Neuronal stem cell (in vitro differentiated cells): Measurements from ENCODE around the gene FGFRL1.

ENCODE experiments used
- DNase-seq: peaks from one replicate; pipeline ENCODE4 v3.0.0-alpha.2; 2013; ENCODE audit warnings: low spot score
- H2AFZ ChIP-seq: one replicate; pipeline ENCODE4 v1.6.1; 2013; ENCODE audit warnings: mild to moderate bottlenecking, low read length, inconsistent platforms
- H2AK5ac ChIP-seq: 2 replicates; pipeline ENCODE4 v1.6.1; 2013; ENCODE audit warnings: low read depth, mild to moderate bottlenecking, inconsistent platforms, low read length, moderate library complexity, mixed read lengths
- H2BK120ac ChIP-seq: 2 replicates; pipeline ENCODE4 v1.6.1; 2013; ENCODE audit warnings: low read depth, mild to moderate bottlenecking, inconsistent platforms, low read length, moderate library complexity, mixed read lengths
- H2BK12ac ChIP-seq: one replicate; pipeline ENCODE4 v1.6.1; 2013; ENCODE audit warnings: low read length, inconsistent platforms
- H2BK15ac ChIP-seq: 2 replicates; pipeline ENCODE4 v1.6.1; 2013; ENCODE audit warnings: mild to moderate bottlenecking, low read length, inconsistent platforms, mixed read lengths
- H2BK5ac ChIP-seq: one replicate; pipeline ENCODE4 v1.6.1; 2013; ENCODE audit warnings: inconsistent platforms, mild to moderate bottlenecking, low read length, moderate library complexity
- H3K14ac ChIP-seq: one replicate; pipeline ENCODE4 v1.6.1; 2013; ENCODE audit warnings: low read length, inconsistent platforms
- H3K18ac ChIP-seq: 2 replicates; pipeline ENCODE4 v1.6.1; 2013; ENCODE audit warnings: low read length, inconsistent platforms
- H3K23ac ChIP-seq: 2 replicates; pipeline ENCODE4 v1.6.1; 2013; ENCODE audit warnings: low read depth, mild to moderate bottlenecking, mixed read lengths, low read length, inconsistent platforms; ENCODE audit not compliant: poor library complexity
- H3K27ac ChIP-seq: replicated peaks from 3 replicates; pipeline ENCODE4 v1.5.1; 2013; ENCODE audit warnings: low read length, inconsistent platforms
- H3K27me3 ChIP-seq, 3 experiments: 2 replicates each; pipeline ENCODE4 v1.6.1; 2013; ENCODE audit warnings: low read length in 3 of 3, mild to moderate bottlenecking in 2 of 3, inconsistent platforms in 1 of 3, low read depth in 1 of 3, mixed read lengths in 1 of 3, moderate library complexity in 1 of 3; ENCODE audit not compliant: control insufficient read depth in 3 of 3, insufficient read depth in 3 of 3
- H3K36me3 ChIP-seq, 2 donors: replicated peaks in 1 of 2; 2 replicates each; pipeline ENCODE4 v1.6.1; 2013; ENCODE audit warnings: low read length in 2 of 2; ENCODE audit not compliant: control insufficient read depth in 2 of 2, insufficient read depth in 2 of 2
- H3K4ac ChIP-seq: 2 replicates; pipeline ENCODE4 v1.6.1; 2013; ENCODE audit warnings: inconsistent platforms, mild to moderate bottlenecking, low read length, moderate library complexity
- H3K4me1 ChIP-seq, 2 donors: 1 replicate in 1 of 2; 2 replicates in 1 of 2; pipeline ENCODE4 v1.6.1; 2013; ENCODE audit warnings: low read length in 2 of 2, low read depth in 1 of 2; ENCODE audit not compliant: control insufficient read depth in 2 of 2, insufficient read depth in 1 of 2
- H3K4me2 ChIP-seq: one replicate; pipeline ENCODE4 v1.6.1; 2013; ENCODE audit warnings: mild to moderate bottlenecking, low read length, inconsistent platforms; ENCODE audit not compliant: insufficient read depth, poor library complexity, severe bottlenecking
- H3K4me3 ChIP-seq, 2 donors: 2 replicates each; pipeline ENCODE4 v1.5.1; 2013; ENCODE audit warnings: low read length in 2 of 2, mild to moderate bottlenecking in 2 of 2, inconsistent platforms in 1 of 2, moderate library complexity in 1 of 2
- H3K79me1 ChIP-seq: one replicate; pipeline ENCODE4 v1.6.1; 2013; ENCODE audit warnings: low read depth, mild to moderate bottlenecking, inconsistent platforms, low read length, moderate library complexity
- H3K9ac ChIP-seq: one replicate; pipeline ENCODE4 v1.6.1; 2013; ENCODE audit warnings: mild to moderate bottlenecking, low read depth, low read length, inconsistent platforms; ENCODE audit not compliant: poor library complexity
- H3K9me3 ChIP-seq, 2 donors: replicated peaks in 1 of 2; 2 replicates each; pipeline versions ENCODE3 to v1.6.1; 2013; ENCODE audit warnings: low read length in 2 of 2, mild to moderate bottlenecking in 2 of 2, inconsistent platforms in 1 of 2, low read depth in 1 of 2, mixed read lengths in 1 of 2, moderate library complexity in 1 of 2; ENCODE audit not compliant: control insufficient read depth in 2 of 2, insufficient read depth in 1 of 2
- H4K8ac ChIP-seq: one replicate; pipeline ENCODE4 v1.6.1; 2013; ENCODE audit warnings: low read depth, mild to moderate bottlenecking, inconsistent platforms, low read length, moderate library complexity
- H4K91ac ChIP-seq: one replicate; pipeline ENCODE4 v1.6.1; 2013; ENCODE audit warnings: low read length, low read depth, mild to moderate bottlenecking, inconsistent platforms; ENCODE audit not compliant: poor library complexity
- WGBS, 2 donors: extraction: QIAGEN DNeasy Blood & Tissue Kit; methylation state at CpG; one replicate each; pipeline ENCODE4 v1.1.7; 2013; ENCODE audit warnings: missing lambda C conversion rate in 2 of 2, mixed read lengths in 1 of 2; ENCODE audit not compliant: insufficient read length in 2 of 2, insufficient replicate concordance in 1 of 2; ENCODE audit errors: extremely low coverage in 2 of 2; 5-methylcytosine and 5-hydroxymethylcytosine counted together

Gene FGFRL1

GRCh38 chr4:1030031-1030430 lies 18.6 kb downstream of the FGFRL1 start:
- peak overlapping the region; percentile 95 for H2BK15ac ChIP-seq
- peak overlapping the region; percentile 63 for H2BK12ac ChIP-seq
- H3K23ac ChIP-seq = no peak overlapping the region
- no peak overlapping the region for H3K9ac ChIP-seq
- H2BK120ac ChIP-seq = no peak overlapping the region
- H4K91ac ChIP-seq = peak overlapping the region; percentile 32
- no peak for DNase-seq
- H2AFZ ChIP-seq = no peak overlapping the region
- WGBS, 2 donors = no CpG with 5 or more reads among the region's 12 CpGs
- H3K14ac ChIP-seq = no peak overlapping the region
- no peaks in the 10 kb centered on the region for H3K79me1 ChIP-seq
- peak overlapping the region; percentile 100 for H2AK5ac ChIP-seq
- H3K9me3 ChIP-seq = peaks cover 0 to 11% of the 10 kb centered on the region in 2 donors
- H3K36me3 ChIP-seq = peaks cover 12 to 18% of the 10 kb centered on the region in 2 donors
- H4K8ac ChIP-seq = no peak overlapping the region
- H3K4ac ChIP-seq = peak overlapping the region; percentile 17
- H3K4me2 ChIP-seq = no peak overlapping the region
- no peak overlapping the region for H3K27ac ChIP-seq
- H3K18ac ChIP-seq = peak overlapping the region; percentile 87
- peak overlapping the region; percentile 94 for H2BK5ac ChIP-seq
- peaks cover 0 to 7% (median 0%) of the 10 kb centered on the region in 3 experiments for H3K27me3 ChIP-seq
- H3K4me3 ChIP-seq = no peak overlapping the region
- peaks cover 12 to 39% of the 10 kb centered on the region in 2 donors for H3K4me1 ChIP-seq

DNA sequence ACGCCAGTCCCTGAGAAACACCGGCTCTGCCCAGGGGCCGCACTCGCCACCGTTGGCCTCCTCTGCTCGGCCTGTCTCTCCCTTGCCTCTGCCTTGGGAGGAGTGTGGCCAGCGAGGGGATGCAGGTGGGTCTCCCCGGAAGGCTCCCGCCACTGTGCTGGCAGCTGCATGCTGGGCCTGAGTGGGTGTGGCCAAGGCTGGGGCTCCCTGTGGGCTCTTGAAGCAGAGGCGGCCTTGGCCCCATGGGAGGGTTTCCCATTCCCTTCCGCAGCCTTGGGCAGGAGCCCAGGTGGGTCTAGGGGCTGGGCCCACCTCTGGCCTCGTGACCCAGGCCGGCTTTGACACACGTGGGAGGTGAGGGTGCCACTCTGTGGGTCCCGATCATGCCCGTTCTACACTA lies 19.1 kb downstream of the FGFRL1 start:
- H2BK5ac ChIP-seq = peak overlapping the region; percentile 94
- H3K4ac ChIP-seq = no peak overlapping the region
- peak overlapping the region; percentile 29 for H3K18ac ChIP-seq
- peaks cover 0 to 6% of the 10 kb centered on the region in 2 donors for H3K9me3 ChIP-seq
- no CpG with 5 or more reads among the region's 16 CpGs for WGBS, 2 donors
- peak overlapping the region; percentile 32 for H3K9ac ChIP-seq
- H3K36me3 ChIP-seq = peaks cover 6 to 12% of the 10 kb centered on the region in 2 donors
- H2AK5ac ChIP-seq = peak overlapping the region; percentile 100
- H3K79me1 ChIP-seq = no peaks in the 10 kb centered on the region
- peak overlapping the region; percentile 4 for H3K14ac ChIP-seq
- H3K23ac ChIP-seq = peak overlapping the region; percentile 30
- no peak overlapping the region for H2AFZ ChIP-seq
- DNase-seq = no peak
- H3K27me3 ChIP-seq = peaks cover 0 to 7% (median 0%) of the 10 kb centered on the region in 3 experiments
- peak overlapping the region; percentile 96 for H2BK15ac ChIP-seq
- H3K4me3 ChIP-seq = no peak overlapping the region
- no peak overlapping the region for H4K8ac ChIP-seq
- no peak overlapping the region for H2BK12ac ChIP-seq
- peaks cover 12 to 38% of the 10 kb centered on the region in 2 donors for H3K4me1 ChIP-seq
- H3K4me2 ChIP-seq = no peak overlapping the region
- no peak overlapping the region for H4K91ac ChIP-seq
- H3K27ac ChIP-seq = no peak overlapping the region
- no peak overlapping the region for H2BK120ac ChIP-seq

GRCh38 chr4:1031346-1031745 lies 19.9 kb downstream of the FGFRL1 start:
- Histone ChIP-seq H4K91ac (no peak overlapping the region), H3K4me2 (no peak overlapping the region), H4K8ac (no peak overlapping the region), H3K9me3 (no peaks in the 10 kb centered on the region), H3K36me3 (peaks cover 0 to 5% of the 10 kb centered on the region in 2 donors), H2BK12ac (peak overlapping the region; percentile 30), H3K27ac (no peak overlapping the region), H3K18ac (peak overlapping the region; percentile 51), H3K23ac (peak overlapping the region; percentile 30), H2BK15ac (peak overlapping the region; percentile 96), H3K27me3 (peaks cover 0 to 7% (median 0%) of the 10 kb centered on the region in 3 experiments), H3K9ac (no peak overlapping the region), H3K14ac (peak overlapping the region; percentile 4), H3K4me1 (peaks cover 15 to 36% of the 10 kb centered on the region in 2 donors), H3K4ac (no peak overlapping the region), H3K4me3 (no peak overlapping the region), H2BK5ac (peak overlapping the region; percentile 62), H2BK120ac (no peak overlapping the region), H3K79me1 (no peaks in the 10 kb centered on the region), H2AFZ (no peak overlapping the region), H2AK5ac (peak overlapping the region; percentile 100)
- DNase-seq = no peak
- WGBS, 2 donors = no CpG with 5 or more reads among the region's 8 CpGs

DNA sequence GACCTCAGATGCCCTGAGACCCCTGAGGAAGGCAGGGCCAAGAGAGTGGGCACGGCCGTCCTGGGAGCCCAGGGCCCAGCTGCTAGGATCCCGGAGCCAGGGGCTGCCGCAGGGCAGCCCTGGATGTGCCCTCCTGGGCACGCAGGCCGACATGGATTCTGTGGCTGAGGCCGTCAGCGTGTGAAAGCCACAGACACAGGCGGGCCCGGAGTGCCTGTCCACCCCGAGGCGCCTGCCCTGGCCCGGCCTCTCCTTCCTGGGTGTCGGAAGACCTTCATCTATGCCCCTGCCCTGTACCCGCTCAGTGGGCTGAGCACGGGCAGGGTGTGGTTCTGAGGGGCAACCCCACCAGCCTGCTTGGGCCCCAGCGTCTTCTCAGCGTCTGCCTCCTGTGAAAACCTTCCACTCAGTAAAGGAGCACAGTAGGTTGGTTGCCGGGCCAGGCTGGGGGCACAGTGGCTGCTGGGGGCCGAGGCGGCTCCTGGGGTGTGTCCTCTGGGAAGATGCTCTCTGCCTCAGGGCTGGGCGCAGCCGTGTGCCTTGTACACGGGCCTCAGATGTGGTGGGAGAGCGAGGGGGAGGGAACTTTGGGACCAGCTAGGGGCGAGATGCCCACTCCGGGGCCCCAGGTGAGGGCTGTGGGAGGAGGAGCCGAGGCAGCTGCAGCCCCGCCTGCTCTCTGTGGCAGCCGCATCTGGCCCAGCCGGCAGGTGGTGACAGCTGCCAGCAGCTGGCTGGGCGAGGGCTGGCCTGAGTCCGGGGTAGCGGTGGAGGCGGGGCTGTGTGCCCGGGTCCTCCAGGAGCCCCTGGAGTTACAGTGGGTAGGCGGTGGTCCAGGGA lies 20.8 kb downstream of the FGFRL1 start:
- H3K4ac ChIP-seq = no peak overlapping the region
- no peak for DNase-seq
- H4K91ac ChIP-seq = peak overlapping the region; percentile 89
- H2BK5ac ChIP-seq = peak overlapping the region; percentile 62
- peak overlapping the region; percentile 43 for H4K8ac ChIP-seq
- H3K79me1 ChIP-seq = no peaks in the 10 kb centered on the region
- H2BK120ac ChIP-seq = no peak overlapping the region
- peak overlapping the region; percentile 100 for H2AK5ac ChIP-seq
- H2BK12ac ChIP-seq = peak overlapping the region; percentile 30
- H3K27me3 ChIP-seq = peaks cover 0 to 7% (median 0%) of the 10 kb centered on the region in 3 experiments
- H2BK15ac ChIP-seq = peak overlapping the region; percentile 96
- H3K27ac ChIP-seq = no peak overlapping the region
- H3K23ac ChIP-seq = no peak overlapping the region
- H2AFZ ChIP-seq = no peak overlapping the region
- H3K14ac ChIP-seq = peak overlapping the region; percentile 75
- H3K36me3 ChIP-seq = no peaks in the 10 kb centered on the region
- peaks cover 24 to 38% of the 10 kb centered on the region in 2 donors for H3K4me1 ChIP-seq
- no CpG with 5 or more reads among the region's 37 CpGs for WGBS, 2 donors
- no peak overlapping the region for H3K4me2 ChIP-seq
- no peak overlapping the region for H3K4me3 ChIP-seq
- no peaks in the 10 kb centered on the region for H3K9me3 ChIP-seq
- H3K18ac ChIP-seq = peak overlapping the region; percentile 48
- H3K9ac ChIP-seq = peak overlapping the region; percentile 60
